HG02885 (cell line): ENCODE results near the gene CSTB.

Source experiments
- ATAC-seq: cut with Tn5 transposase; IDR thresholded peaks from one replicate; pipeline ENCODE4 v1.9.1; 2021; ENCODE audit warnings: mild to moderate bottlenecking; ENCODE audit not compliant: unreplicated experiment, poor library complexity

CSTB gene

GRCh38 chr21:43811262-43812105, 35.4 kb upstream of the CSTB start:
- no peak for ATAC-seq

DNA sequence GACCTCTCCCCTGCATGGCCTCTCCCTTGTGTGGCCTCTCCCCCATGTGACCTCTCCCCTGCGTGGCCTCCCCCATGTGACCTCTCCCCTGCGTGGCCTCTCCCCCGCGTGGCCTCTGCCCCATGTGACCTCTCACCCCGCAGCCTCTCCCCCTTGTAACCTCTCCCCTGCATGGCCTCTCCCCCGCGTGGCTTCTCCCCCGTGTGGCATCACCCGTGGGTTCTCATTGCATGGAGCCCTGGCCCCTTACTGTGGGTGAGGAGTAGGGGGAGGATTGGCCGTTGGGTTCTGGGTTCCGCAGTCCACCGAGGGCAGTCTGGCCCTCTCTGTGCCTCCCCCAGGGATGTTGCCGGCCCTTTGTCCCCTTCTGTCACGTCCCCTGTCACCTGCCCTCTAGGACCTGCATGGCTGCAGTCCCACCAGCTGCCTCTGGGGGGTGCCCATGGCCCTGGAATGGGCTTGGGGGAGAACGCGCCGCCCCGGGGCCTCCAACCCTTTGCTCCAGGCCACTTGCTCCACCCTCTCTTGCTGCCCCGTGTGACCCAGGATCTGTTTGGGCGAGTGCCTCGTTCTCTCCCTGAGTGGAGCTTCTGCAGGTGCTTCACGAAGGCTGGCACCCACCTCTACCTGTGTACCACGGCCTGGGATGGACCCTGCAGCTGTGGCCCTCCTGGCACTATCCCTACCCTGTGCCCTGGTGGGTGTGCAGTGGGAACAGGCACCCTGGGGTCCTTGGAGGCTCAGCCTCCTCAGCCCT, 34.6 kb upstream of the CSTB start:
- ATAC-seq, result peak; percentile 74

DNA sequence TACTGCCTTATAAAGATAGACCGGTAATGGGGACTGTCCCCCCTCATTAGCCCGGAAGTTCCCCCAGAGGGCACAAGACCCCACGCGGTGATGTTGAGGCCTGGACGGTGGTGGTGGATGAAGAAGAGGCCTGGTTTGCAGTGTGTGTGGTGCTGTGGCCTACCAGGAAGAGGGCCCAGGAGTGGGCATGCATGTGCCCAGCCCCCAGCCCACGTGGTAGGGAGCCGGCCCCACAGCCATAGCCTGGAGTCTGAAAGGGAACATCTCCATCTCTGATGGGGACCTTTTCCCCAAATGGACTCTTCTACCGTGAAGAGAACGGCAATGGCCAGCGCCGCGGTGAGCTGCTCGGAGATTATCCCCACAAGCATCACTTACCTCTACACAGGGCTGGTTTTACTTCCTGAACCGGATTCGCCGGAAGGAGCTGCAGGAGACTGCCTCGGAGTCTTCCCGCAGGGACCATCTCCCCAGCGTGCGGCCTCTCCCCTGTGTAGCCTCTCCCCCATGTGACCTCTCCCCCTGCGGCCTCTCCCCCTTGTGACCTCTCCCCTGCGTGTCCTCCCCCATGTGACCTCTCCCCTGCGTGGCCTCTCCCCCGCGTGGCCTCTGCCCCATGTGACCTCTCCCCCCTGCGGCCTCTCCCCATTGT, 33.9 kb upstream of the CSTB start:
- ATAC-seq, result no peak

DNA sequence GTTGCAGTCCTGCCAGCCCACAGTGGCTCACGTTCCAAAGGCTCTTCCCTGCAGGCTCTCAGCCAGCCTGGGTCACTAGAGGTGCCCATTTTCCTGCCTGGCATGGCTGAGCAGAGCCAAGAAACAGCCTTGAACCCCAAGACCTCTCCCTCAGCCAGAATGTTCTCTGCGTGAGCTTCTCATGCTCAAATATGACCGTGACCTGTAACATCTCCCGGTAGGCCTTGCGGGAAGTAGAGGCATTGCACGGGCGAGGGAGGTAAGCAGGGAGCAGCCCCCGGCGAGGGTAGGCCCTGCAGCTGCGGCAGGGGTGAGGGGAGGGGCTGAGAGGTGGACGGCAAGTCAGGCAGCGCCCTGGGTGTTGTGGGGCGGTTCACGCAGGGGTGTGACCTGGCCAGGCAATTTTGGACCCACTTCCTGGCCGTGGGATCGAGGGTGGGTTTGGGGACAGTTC, 33.3 kb upstream of the CSTB start:
- ATAC-seq, result no peak

DNA sequence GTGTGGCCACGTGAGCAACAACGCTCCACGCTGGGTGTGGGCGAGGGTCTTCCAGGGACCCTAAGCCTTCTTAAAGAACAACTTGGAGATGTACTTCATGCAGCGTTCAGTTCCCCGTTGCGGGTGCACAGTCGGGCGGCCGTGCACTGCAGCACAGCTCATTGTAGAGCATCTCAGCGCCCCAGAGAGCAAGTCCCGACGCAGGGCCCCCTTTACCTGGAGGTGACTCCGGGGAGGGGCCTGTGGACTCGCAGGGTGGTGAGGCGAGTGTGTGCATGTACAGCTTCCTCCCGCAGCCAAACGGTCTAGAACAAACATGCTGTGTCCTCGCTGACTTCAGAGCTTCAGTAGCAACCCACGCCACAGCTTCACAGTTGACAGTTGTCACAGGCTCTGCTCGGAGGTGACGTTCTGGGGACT, 32.7 kb upstream of the CSTB start:
- no peak for ATAC-seq

DNA sequence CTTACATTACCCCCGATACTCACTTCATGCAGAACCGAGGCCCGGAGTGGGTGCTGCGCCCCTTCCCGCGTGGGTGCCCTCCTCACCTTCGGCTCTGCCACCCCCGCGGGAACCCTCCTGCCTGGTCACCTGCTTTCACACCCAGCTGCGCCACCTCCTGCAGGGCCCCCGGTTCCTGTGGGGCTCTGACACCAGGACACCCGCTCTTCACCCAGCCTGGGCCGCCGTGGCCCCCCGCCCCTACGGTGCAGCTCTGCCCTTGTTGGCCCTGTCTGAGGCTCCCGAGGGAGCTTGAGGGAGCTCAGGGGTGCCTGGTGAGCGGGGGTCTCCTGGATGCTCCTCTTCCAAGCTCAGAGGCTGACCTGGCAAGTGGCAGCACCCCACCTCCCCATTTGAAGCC, 32.3 kb upstream of the CSTB start:
- ATAC-seq, result no peak

DNA sequence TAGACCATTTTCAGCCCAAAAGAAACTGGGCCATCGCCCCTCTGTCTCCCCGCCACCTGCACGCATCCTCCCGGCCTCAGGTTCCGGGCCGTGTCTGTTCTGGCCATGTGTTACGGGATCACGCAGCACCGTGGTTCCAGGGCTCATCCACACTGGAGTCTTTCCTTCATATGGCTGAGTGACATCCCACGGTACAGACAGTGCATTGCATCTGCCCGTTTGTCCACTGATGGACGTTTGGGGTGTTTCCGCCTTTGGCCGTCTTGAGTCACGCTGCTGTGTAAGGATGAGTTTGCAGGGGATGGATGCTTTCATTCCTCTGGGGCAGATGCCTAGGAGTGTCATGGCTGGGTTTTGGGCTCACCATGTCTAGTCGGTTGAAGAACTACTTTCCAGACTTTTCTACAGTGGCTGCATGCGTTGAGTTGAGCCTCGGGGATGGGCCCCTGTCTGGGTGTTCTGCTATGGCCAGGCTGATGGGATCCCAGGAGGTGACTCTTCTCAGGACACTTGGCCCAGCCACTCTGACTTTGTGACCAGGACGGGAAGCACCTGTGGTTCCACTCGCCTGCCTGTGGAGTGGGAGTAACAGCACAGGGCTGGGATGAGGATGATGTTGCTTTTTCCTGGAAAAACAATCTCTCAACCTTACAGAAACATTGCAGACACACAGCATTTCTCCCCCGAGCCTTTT, 30.1 kb upstream of the CSTB start:
- ATAC-seq, result no peak

- peak; percentile 82 for ATAC-seq
These were observed 29.2 kb upstream of the CSTB start for GRCh38 chr21:43805275-43805800.

GRCh38 chr21:43803558-43804300, 27.6 kb upstream of the CSTB start:
- ATAC-seq, result no peak

GRCh38 chr21:43802713-43803313, 26.7 kb upstream of the CSTB start:
- ATAC-seq, result no peak

DNA sequence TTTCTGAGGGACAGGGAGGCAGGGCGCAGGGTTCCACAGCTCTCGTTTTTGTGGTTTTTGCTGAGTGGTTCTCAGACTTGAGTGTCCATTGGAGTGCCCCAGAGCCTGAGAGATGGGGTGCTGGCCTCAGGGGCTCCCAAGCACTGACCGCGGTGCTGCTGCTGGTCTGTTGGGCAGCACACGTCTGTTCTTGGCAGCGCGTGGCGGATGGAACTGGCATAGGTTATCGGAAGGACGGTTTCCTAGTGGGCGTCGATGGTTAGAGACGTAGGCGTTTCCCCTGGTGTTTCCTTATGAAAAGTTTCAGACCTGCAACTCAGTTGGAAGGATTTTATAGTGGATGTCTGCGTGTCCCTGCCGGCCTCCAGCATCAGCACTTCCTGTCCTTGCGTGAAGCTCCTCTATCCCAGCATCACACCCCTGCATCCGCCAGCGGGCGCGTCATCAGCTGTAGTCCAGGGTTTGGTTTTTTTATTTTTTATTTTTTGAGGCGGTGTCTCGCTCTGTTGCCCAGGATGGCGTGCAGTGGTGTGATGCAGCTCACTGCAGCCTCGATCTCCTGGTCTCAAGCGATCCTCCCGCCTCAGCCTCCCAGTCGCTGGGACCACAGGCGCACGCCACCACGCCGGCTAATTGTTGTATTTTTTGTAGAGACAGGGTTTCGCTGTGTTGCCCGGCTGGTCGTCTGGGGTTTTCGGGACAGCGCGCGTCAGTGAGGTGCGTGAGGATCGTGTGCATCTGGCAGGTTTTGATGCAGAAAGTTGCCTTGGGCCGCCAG, 25.1 kb upstream of the CSTB start:
- ATAC-seq, result no peak

DNA sequence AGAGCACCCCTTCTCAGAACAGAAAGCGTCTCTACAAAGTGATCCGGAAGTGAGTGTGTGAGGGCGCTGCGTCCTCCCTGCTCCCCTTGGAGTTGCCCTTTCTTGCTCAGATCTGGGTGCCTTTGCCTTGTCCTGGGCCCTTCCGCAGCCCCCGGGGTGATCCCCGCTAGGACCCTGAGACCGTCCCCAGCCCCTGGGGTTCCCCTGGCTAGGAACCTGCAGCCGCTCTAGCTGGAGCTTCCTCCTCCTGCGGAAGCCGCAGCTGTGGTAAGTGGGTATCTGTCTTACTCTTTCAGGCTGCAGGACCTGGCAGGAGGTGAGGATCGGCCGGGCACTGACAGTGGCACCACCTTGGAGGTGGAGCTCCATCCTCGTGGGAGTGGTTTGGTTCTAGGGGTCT, 24.5 kb upstream of the CSTB start:
- no peak for ATAC-seq

DNA sequence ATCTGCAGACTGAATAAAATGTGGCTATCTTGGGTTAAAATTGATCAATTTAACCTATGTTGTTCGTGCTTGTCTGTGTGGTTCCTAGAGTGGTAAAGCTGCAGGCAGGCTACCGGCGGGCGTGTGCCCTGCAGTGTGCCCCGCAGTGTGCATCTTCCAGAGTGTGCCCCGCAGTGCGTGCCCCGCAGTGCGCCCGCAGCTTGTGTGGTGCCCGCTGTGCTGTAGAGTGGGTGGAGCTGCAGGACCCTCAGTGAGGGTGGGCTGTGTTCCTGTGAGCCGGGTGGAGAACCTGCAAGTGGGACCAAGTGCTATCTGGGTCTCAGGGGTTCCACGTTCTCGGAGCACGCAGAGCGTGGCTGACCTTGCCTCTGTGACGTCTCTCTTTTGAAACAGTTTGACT, 24.0 kb upstream of the CSTB start:
- no peak for ATAC-seq

- ATAC-seq, result no peak
These were observed 23.3 kb upstream of the CSTB start for GRCh38 chr21:43799301-43799840.

- no peak for ATAC-seq
These were observed 22.0 kb upstream of the CSTB start for GRCh38 chr21:43797925-43798715.

DNA sequence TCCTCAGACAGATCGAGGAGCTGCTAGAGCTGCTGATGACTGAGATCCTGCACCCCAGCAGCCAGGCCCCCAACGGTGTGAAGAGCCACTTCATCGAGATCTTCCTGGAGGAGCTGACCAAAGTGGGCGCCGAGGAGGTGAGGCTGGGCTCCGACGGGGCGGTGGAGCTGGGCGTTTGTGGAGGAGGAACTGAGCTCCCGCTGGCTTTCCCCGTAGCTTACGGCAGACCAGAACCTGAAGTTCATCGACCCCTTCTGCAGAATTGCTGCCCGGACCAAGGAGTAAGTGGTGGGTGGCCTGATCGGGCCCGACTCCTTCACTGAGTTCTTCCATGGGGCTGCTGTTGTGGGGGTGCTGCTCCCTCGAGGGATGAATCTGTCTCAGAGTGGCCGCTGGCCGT, 21.3 kb upstream of the CSTB start:
- ATAC-seq, result no peak

- no peak for ATAC-seq
These were observed 18.7 kb upstream of the CSTB start for GRCh38 chr21:43794857-43795256.
